ENCODE data around the gene DENND1A. TPM values are rescaled to one million over a fixed set of nuclear protein-coding genes. Genes with fewer than 3 reads are reported as not detected.

Gene DENND1A
- total and polyA plus RNA-seq, 11 donors: 9.8 to 24.0 (median 14.7) TPM

- ATAC-seq (no peak), DNase-seq (no peak)
- Histone ChIP-seq H3K36me3 (no peaks in the 10 kb centered on the region), H3K27me3 (no peaks in the 10 kb centered on the region), H3K27ac (no peak overlapping the region), H3K9me3 (peaks cover 0 to 12% (median 3%) of the 10 kb centered on the region in 12 donors), H3K4me1 (no peaks in the 10 kb centered on the region), H3K4me3 (no peak overlapping the region)
- TF ChIP-seq CTCF (IDR thresholded peaks at IDR 0.05) (no peak), POLR2A (IDR thresholded peaks at IDR 0.05) (no peak)
- whole genome bisulfite sequencing, 4 donors: 97 to 98% (median 97%) methylated on average over 2 of the region's 2 CpGs
- intact Hi-C loops (cut with DNase I): no loop called here
Observed at GRCh38 chr9:123534336-123534735, 395.6 kb downstream of the DENND1A start.

- H3K27ac ChIP-seq: no peak overlapping the region
- intact Hi-C loops (cut with DNase I): no loop called here
- no peaks in the 10 kb centered on the region for H3K27me3 ChIP-seq
- no peak for DNase-seq
- peaks cover 0 to 12% (median 3%) of the 10 kb centered on the region in 12 donors for H3K9me3 ChIP-seq
- no peak overlapping the region for H3K4me3 ChIP-seq
- ATAC-seq: no peak
- TF ChIP-seq POLR2A (IDR thresholded peaks at IDR 0.05): no peak
- no peak for TF ChIP-seq CTCF (IDR thresholded peaks at IDR 0.05)
- H3K4me1 ChIP-seq: no peaks in the 10 kb centered on the region
- WGBS, 4 donors: 73 to 81% (median 73%) methylated on average over 4 of the region's 4 CpGs
- H3K36me3 ChIP-seq: no peaks in the 10 kb centered on the region
Observed at GRCh38 chr9:123530244-123530643, 399.7 kb downstream of the DENND1A start.

GRCh38 chr9:123528501-123528900 is 401.4 kb downstream of the DENND1A start:
- no peak overlapping the region for H3K4me3 ChIP-seq
- H3K9me3 ChIP-seq: peaks cover 0 to 12% (median 3%) of the 10 kb centered on the region in 12 donors
- intact Hi-C loops (cut with DNase I): no loop called here
- 85 to 90% (median 89%) methylated on average over 2 of the region's 2 CpGs for WGBS, 4 donors
- H3K36me3 ChIP-seq: no peaks in the 10 kb centered on the region
- no peak for TF ChIP-seq POLR2A (IDR thresholded peaks at IDR 0.05)
- TF ChIP-seq CTCF (IDR thresholded peaks at IDR 0.05): no peak
- no peaks in the 10 kb centered on the region for H3K27me3 ChIP-seq
- H3K4me1 ChIP-seq: no peaks in the 10 kb centered on the region
- DNase-seq: no peak
- ATAC-seq: no peak
- H3K27ac ChIP-seq: no peak overlapping the region

GRCh38 chr9:123527981-123528380 is 401.9 kb downstream of the DENND1A start:
- no peak for ATAC-seq
- DNase-seq: no peak
- no peak overlapping the region for H3K4me3 ChIP-seq
- no peaks in the 10 kb centered on the region for H3K4me1 ChIP-seq
- TF ChIP-seq POLR2A (IDR thresholded peaks at IDR 0.05) (no peak), CTCF (IDR thresholded peaks at IDR 0.05) (no peak)
- H3K9me3 ChIP-seq: peaks cover 0 to 12% (median 3%) of the 10 kb centered on the region in 12 donors
- no peak overlapping the region for H3K27ac ChIP-seq
- H3K36me3 ChIP-seq: no peaks in the 10 kb centered on the region
- no peaks in the 10 kb centered on the region for H3K27me3 ChIP-seq
- intact Hi-C loops (cut with DNase I): no loop called here
- 92 to 96% (median 95%) methylated on average over 2 of the region's 2 CpGs for WGBS, 4 donors

Measured in heart left ventricle (tissue), 16 donors.